Rectal smooth muscle tissue (tissue), 1 donor: ENCODE results near the gene ARHGEF17.

Experiments used
- H3K27ac ChIP-seq: one replicate; pipeline ENCODE4 v1.7.0; 2013; ENCODE audit warnings: low read depth, low read length, inconsistent platforms
- H3K27me3 ChIP-seq: one replicate; pipeline ENCODE4 v1.7.0; 2013; ENCODE audit warnings: low read length; ENCODE audit not compliant: control insufficient read depth, insufficient read depth
- H3K36me3 ChIP-seq: one replicate; pipeline ENCODE4 v1.7.0; 2013; ENCODE audit warnings: low read length; ENCODE audit not compliant: control insufficient read depth, insufficient read depth
- H3K4me1 ChIP-seq: one replicate; pipeline ENCODE4 v1.7.0; 2013; ENCODE audit warnings: low read length; ENCODE audit not compliant: control insufficient read depth, insufficient read depth
- H3K4me3 ChIP-seq: one replicate; pipeline ENCODE4 v1.7.0; 2013; ENCODE audit warnings: low read length
- H3K9ac ChIP-seq: one replicate; pipeline ENCODE4 v1.7.0; 2013; ENCODE audit warnings: low read length

ARHGEF17 gene

GRCh38 chr11:73288873-73289707 is 19.0 kb upstream of the ARHGEF17 start:
- Histone ChIP-seq H3K4me1 (peaks cover 4% of the 10 kb centered on the region), H3K27me3 (no peaks in the 10 kb centered on the region), H3K9ac (no peak overlapping the region), H3K4me3 (peak overlapping the region; percentile 40), H3K27ac (no peak overlapping the region), H3K36me3 (no peaks in the 10 kb centered on the region)

- H3K27ac ChIP-seq = no peak overlapping the region
- no peaks in the 10 kb centered on the region for H3K36me3 ChIP-seq
- no peak overlapping the region for H3K9ac ChIP-seq
- peaks cover 4% of the 10 kb centered on the region for H3K4me1 ChIP-seq
- H3K4me3 ChIP-seq = no peak overlapping the region
- H3K27me3 ChIP-seq = no peaks in the 10 kb centered on the region
Measured at GRCh38 chr11:73290536-73290935, 17.5 kb upstream of the ARHGEF17 start.

GRCh38 chr11:73291196-73291595 is 16.9 kb upstream of the ARHGEF17 start:
- Histone ChIP-seq H3K9ac (no peak overlapping the region), H3K27ac (no peak overlapping the region), H3K27me3 (no peaks in the 10 kb centered on the region), H3K4me1 (peaks cover 4% of the 10 kb centered on the region), H3K36me3 (no peaks in the 10 kb centered on the region), H3K4me3 (no peak overlapping the region)

- H3K27ac ChIP-seq = no peak overlapping the region
- H3K27me3 ChIP-seq = no peaks in the 10 kb centered on the region
- H3K4me3 ChIP-seq = no peak overlapping the region
- no peaks in the 10 kb centered on the region for H3K36me3 ChIP-seq
- peaks cover 4% of the 10 kb centered on the region for H3K4me1 ChIP-seq
- H3K9ac ChIP-seq = no peak overlapping the region
Measured at GRCh38 chr11:73291781-73292524, 16.1 kb upstream of the ARHGEF17 start.

- Histone ChIP-seq H3K27me3 (no peaks in the 10 kb centered on the region), H3K4me1 (peaks cover 4% of the 10 kb centered on the region), H3K4me3 (no peak overlapping the region), H3K27ac (no peak overlapping the region), H3K36me3 (no peaks in the 10 kb centered on the region), H3K9ac (no peak overlapping the region)
Measured at GRCh38 chr11:73292525-73292894, 15.6 kb upstream of the ARHGEF17 start.

GRCh38 chr11:73293356-73293936 is 14.6 kb upstream of the ARHGEF17 start:
- H3K4me1 ChIP-seq = peaks cover 4% of the 10 kb centered on the region
- H3K9ac ChIP-seq = no peak overlapping the region
- H3K4me3 ChIP-seq = no peak overlapping the region
- no peaks in the 10 kb centered on the region for H3K36me3 ChIP-seq
- H3K27ac ChIP-seq = no peak overlapping the region
- H3K27me3 ChIP-seq = no peaks in the 10 kb centered on the region

- H3K36me3 ChIP-seq = no peaks in the 10 kb centered on the region
- H3K4me1 ChIP-seq = no peaks in the 10 kb centered on the region
- no peak overlapping the region for H3K27ac ChIP-seq
- no peak overlapping the region for H3K4me3 ChIP-seq
- no peak overlapping the region for H3K9ac ChIP-seq
- H3K27me3 ChIP-seq = no peaks in the 10 kb centered on the region
Measured at GRCh38 chr11:73294604-73295003, 13.5 kb upstream of the ARHGEF17 start.

- H3K4me1 ChIP-seq = no peaks in the 10 kb centered on the region
Measured at GRCh38 chr11:73295241-73295995, 12.7 kb upstream of the ARHGEF17 start.

GRCh38 chr11:73295996-73296318 is 12.1 kb upstream of the ARHGEF17 start:
- H3K4me1 ChIP-seq = no peaks in the 10 kb centered on the region
- no peak overlapping the region for H3K27ac ChIP-seq
- H3K36me3 ChIP-seq = no peaks in the 10 kb centered on the region
- no peaks in the 10 kb centered on the region for H3K27me3 ChIP-seq
- no peak overlapping the region for H3K9ac ChIP-seq
- no peak overlapping the region for H3K4me3 ChIP-seq

More at GRCh38 chr11:73295241-73295995, 12.7 kb upstream of the ARHGEF17 start:
- Histone ChIP-seq H3K27ac (no peak overlapping the region), H3K27me3 (no peaks in the 10 kb centered on the region), H3K4me3 (no peak overlapping the region), H3K36me3 (no peaks in the 10 kb centered on the region), H3K9ac (no peak overlapping the region)

GRCh38 chr11:73296501-73297230 is 11.4 kb upstream of the ARHGEF17 start:
- H3K27me3 ChIP-seq = no peaks in the 10 kb centered on the region
- H3K36me3 ChIP-seq = no peaks in the 10 kb centered on the region
- no peak overlapping the region for H3K4me3 ChIP-seq
- H3K4me1 ChIP-seq = no peaks in the 10 kb centered on the region
- no peak overlapping the region for H3K27ac ChIP-seq
- H3K9ac ChIP-seq = no peak overlapping the region

GRCh38 chr11:73297231-73297590 is 10.9 kb upstream of the ARHGEF17 start:
- no peak overlapping the region for H3K27ac ChIP-seq
- H3K4me3 ChIP-seq = no peak overlapping the region
- no peaks in the 10 kb centered on the region for H3K27me3 ChIP-seq
- no peak overlapping the region for H3K9ac ChIP-seq
- no peaks in the 10 kb centered on the region for H3K36me3 ChIP-seq
- no peaks in the 10 kb centered on the region for H3K4me1 ChIP-seq

- H3K4me3 ChIP-seq = no peak overlapping the region
- no peak overlapping the region for H3K27ac ChIP-seq
- no peaks in the 10 kb centered on the region for H3K36me3 ChIP-seq
- no peaks in the 10 kb centered on the region for H3K27me3 ChIP-seq
- H3K9ac ChIP-seq = no peak overlapping the region
- H3K4me1 ChIP-seq = no peaks in the 10 kb centered on the region
Measured at GRCh38 chr11:73297702-73298101, 10.4 kb upstream of the ARHGEF17 start.
